Pons (tissue), 1 donor: ENCODE measurements around the gene TPM4.
A peak's percentile ranks its signal among the peaks of the same experiment; 100 is the strongest.
"Not testable (repeated sequence)": the region's sequence is repeated elsewhere in the genome, so short reads cannot be mapped to it uniquely, and the experiment has no call there.

Source experiments
- DNase-seq: peaks from one replicate; pipeline ENCODE4 v3.0.0-alpha.2; 2016; ENCODE audit warnings: low spot score

Gene TPM4

DNA sequence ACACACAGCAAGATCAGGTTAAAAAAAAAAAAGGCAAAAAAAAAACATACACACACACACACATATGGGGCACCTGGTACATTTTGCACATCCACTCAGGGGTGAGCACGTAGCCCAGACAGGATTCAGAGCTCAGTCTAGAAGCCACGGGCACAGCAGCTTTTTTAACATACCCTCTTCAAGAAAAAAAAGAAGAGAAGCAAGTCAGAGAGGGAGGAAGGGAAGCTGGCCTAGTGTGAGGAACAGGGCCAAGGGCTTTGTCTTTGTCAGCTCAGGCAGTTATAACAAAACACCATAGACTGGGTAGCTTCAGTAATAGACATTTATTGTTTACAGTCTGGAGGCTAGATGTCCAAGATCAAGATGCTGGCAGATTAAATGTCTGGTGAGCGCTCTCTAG is 2.3 kb upstream of the TPM4 start:
- DNase-seq = peak; percentile 83

DNA sequence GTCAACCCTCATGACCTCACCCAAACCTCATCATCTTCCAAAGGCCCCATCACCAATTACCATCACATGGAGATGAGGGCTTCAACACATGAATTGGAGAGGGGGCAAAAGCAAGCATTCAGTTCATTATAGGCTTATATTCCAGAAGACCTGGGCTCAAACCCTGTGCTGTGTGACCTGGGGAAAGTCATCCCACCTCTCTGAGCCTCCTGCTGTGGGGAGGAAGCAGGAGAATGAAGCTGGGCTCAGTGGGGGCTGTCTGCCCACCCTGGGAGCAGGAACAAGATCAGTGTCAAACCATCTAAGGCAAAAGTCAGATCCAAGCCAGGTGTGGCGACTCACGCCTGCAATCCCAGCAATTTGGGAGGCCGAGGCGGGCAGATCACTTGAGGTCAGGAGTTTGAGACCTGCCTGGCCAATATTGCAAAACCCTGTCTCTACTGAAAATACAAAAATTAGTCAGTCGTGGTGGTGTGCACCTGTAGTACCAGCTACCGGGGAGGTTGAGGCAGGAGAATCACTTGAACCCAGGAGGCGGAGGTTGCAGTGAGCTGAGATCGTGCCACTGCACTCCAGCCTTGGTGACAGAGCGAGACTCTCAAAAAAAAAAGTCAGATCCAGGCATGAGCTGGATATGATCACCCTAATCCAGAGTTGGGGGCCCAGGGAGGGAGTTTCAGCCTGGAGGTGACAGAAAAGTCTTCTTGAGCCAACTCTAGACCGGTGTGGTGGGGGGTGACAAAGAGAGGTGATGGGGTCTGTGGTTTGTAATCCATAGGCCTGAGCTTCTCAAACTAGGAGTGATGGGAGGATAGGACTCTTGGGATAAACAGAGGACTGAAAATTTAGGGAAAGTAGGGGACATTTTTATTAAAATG is 1.6 kb upstream of the TPM4 start:
- no peak for DNase-seq

GRCh38 chr19:16075430-16076153 is 703 bp upstream of the TPM4 start:
- DNase-seq = no peak

DNA sequence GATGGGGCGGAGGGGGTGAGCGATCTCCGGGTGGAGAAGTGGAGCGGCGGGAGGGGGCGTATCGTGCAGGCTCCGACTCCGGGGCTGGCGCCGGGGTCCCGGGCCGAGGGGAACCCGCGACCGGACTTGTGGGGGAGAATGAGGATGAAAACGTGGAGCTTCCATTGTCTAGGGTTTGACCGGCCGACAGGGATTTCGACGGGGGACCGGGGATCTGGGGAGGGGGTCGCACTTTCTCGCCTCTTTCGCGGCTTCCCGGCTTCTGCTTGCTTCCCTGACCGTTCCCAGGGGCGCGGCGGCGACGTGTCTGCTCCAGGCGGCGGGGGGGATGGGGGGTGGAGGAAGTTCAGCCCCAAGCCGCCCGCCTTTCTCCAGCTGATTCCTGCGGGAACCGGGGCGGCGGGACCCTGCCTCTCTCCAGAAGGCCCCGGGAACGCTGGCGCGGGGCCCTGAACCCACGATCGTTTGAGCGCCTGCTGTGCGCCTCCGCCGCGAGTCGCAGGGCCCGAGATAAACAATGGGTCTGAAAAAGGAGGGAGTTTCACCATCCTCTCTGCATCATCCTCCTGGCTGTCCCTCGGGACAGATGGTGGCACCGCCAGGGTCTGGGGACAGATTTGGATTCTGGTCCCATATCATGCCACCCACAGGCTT is 790 bp downstream of the TPM4 start:
- peak; percentile 26 for DNase-seq

DNA sequence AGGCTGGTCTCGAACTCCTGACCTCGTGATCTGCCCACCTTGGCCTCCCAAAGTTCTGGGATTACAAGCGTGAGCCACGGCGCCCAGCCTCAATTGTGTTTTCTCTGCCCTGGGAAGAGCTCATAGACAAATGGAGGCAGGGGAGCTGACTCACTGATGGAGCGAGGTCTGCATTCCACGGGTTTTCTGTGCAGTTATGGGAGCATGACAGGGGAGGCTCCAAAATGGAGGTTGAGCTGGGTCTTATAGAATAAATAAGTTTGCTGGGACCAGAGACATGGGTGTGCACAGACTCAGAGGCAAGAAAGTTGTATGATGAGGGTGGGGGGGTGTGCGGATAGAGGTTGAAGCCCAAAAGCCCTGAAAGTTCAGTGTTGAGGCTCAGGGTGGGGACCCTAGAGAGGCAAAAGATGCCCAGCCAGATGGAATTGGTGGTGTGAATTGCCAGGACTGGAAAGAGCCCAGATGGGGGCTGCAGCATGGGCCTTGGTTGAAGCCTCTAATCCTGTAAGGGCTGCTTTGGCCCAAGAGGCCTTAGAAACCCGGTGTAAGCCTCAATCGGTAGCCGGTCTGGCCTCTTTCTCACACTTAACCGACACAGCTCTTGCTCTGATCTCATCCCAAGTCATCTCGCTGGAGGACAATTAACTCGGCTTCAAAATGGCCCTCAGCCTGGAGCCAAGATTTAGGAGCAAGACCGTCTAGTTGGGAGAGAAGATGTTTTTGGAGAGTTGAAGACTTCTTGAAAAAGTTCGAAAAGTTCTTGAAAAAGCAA is 1.9 kb downstream of the TPM4 start:
- peak; percentile 50 for DNase-seq

DNA sequence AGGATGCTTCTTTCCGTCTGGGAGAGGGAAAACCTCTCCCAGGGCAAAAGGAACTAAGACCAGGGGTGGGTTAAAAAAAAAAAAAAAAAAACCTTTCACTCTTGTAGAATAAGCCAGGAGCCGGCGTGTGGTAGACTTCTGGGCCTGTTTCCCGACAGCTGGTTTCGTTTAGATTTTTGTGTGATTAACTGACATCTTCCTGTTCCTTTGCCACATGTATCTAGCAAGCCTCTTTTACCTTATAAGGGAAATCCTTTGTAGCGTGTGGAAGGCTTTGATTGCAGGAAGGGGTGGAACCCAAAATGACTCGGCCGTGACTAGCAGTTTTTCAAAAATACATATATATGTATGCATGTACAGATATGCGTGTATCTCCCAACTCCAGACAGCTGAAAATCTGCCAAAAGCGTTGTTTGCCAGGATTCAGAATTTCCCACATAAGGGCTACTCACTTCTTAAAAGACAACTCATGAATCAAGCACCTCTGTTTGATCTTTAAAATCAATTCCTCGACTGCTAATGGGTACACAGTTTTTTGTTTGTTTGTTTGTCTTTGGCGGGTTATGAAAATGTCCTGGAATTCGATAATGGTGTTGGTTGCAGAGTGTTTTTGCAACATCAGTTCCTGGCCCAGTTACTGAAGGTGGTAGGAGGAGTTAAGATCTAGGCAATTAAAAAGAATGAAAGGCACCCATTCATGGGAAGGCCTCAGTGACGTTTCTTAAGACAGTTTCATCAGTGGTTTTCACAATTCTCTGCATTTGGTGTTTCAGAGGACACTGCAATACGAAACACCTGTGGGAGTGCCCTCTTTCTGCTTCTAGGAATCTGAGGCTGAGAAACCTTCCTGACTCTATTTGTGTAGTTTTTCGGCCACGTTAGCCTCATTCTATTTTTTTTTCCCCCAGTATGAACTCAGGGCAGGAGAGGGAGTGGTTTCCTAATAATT is 2.7 kb downstream of the TPM4 start:
- DNase-seq = peak; percentile 77

- no peak for DNase-seq
These were observed 7.9 kb downstream of the TPM4 start for GRCh38 chr19:16084067-16084685.

DNA sequence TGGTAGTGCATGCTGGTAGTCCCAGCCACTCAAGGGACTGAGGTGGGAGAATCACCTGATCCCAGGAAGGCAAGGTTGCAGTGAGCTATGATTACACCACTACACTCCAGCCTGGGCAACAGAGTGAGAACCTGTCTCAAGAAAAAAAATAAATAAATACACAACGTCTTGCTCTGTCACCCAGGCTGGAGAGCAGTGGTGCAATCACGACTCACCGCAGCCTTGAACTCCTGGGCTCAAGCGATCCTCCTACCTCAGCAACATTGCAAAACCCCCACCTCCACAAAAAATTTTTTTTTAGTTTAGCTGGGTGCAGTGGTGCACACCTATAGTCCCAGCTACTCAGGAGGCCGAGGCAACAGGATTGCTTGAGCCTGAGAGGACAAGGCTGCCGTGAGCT is 8.8 kb downstream of the TPM4 start:
- DNase-seq = no peak

- not testable (repeated sequence) for DNase-seq
These were observed 11.1 kb downstream of the TPM4 start for GRCh38 chr19:16087404-16087803.

DNA sequence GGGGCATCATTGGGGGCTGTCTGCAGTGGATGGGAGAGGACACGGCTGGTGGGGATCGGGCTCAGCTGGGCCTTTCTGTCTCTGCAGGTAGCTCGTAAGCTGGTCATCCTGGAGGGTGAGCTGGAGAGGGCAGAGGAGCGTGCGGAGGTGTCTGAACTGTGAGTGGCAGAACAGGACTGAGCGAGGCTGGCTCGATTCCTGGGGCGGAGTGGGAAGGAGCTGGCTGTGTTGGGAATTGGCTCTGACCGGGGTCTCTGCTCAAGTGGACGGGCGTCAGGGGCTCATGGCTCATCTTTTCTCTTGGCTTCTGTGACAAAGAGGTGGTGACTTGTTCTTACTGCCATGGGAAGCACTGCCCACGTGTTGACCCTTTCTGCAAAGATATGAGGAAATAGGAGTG is 11.6 kb downstream of the TPM4 start:
- no peak for DNase-seq

DNA sequence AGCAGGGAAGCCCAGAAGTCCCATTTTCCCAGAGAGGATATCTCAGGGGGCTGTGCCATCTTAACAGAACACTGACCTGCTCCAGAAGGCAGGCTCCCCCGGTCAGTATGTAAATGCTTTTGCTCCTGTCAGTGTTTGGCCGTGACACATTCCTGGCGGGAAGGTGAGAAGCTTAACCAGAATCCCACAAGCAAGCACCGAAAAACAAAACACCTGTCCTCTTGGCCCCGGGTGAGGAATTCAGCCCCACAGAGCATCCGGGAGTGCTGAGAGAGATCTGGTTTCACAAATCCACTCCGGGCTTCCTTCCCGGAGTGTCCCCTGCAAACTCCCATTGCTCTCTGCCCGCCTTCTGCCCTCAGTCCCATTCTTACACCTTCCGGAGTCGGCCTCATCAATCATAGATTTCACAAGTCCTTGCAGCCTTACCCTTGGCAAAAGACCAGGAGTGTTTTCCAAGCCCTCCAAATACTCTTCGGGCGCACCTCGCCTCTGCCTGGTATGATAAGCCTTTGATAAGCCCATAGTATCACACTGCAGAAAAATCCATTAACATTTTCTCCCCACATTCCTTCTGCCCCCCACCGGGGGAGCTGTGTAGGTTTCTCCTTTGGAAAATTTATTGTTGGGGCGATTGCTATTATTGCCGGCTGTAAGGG is 12.2 kb downstream of the TPM4 start:
- no peak for DNase-seq

DNA sequence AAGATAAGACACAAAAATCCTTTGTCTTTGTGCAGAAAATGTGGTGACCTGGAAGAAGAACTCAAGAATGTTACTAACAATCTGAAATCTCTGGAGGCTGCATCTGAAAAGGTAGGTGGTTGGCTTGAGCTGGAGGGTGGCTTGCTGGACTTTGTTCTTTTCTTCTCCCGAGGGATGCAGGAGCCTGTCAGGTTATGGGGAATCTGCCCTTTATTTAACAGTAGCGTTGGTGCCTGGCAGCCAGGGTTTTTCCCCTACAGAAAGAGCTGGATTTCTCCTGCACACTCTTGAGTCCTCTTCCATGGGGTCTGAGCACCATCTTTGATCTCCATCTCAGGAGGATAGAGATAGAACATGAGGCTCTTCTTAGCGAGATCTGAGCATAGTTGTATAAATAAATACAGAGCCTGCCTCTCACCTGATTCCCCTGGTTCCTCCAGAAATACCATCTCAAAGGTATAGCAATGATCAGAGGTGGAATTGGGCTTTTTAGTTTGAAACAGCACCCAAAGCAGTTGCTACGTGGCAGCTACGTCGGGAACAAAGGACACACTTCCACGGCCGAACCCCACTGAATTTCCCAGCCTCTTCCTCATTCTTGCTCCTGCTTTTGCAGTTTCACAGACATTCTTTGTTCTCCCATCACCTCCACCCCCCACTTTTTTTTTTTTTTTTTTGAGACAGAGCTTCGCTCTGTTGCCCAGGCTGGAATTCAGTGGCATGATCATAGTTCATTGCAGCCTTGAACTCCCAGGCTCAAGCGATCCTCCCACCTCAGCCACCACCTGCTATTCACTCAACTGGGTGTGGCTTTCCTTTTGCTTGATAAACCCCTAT is 12.9 kb downstream of the TPM4 start:
- DNase-seq = peak; percentile 38

DNA sequence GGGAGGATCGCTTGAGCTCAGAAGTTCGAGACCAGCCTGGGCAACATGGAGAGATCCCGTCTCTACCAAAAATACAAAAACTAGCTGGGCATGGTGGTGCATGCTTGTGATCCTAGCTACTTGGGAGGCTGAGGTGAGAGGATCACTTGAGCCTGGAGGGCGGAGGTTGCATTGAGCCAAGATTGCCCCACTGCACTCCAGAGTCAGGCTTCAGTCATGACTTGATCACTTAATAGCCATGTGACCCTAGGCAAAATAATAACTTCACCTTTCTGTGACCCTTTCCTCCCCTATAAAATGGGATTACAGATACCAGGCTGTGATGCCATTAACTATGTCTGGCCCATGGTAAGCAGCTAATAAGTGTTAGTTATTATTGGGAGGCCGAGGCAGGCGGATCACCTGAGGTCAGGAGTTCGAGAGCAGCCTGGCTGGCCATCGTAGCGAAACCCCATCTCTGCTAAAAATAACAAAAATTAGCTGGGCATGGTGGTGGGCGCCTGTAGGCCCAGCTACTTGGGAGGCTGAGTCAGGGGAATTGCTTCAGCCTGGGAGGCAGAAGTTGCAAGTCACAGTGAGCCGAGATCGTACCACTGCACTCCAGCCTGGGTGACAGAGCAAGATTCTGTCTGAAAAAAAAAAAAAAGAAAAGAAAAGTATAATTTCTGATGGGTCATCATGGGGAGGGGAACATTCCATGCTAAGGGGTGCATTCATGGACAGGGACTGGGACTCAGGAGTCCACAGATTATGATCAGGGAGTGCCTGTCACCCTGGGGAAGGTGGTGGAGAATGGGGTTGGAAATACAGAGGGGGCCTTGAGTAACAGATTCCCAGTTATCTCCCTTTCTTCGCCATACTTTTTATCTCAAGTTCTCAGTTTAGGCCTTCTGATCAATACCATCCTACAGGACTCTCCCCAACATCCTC is 15.5 kb downstream of the TPM4 start:
- no peak for DNase-seq

DNA sequence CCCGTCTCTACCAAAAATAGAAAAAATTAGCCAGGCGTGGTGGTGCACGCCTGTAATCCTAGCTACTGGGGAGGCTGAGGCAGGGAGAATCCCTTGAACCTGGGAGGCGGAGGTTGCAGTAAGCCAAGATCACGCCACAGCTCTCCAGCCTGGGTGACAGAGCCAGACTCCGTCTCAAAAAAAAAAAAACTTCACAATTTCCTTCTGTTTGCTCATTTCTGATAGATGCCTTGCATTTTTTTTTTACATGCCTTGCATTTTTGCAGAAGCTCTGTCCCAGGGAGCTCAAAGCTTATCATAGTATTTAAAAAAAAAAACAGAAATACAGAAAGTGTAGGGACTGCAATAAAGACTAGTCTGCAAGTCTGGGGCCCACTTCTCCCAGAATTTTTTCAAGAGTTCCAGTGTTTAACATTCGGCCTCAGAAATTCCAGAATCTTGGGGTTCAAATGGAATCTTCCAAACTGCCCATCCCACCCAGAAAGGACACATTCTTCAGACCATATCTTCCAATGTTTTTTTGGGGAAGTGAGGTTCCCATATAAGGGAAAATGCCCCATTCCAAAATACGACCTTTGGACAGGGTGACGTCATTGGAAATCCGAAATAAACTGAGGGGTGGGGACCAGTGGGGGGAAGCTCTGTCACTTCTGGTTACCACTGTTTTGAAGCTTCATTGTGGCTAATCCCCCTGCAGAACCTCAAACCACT is 18.2 kb downstream of the TPM4 start:
- DNase-seq = no peak

GRCh38 chr19:16095071-16095571 is 18.8 kb downstream of the TPM4 start:
- DNase-seq = no peak

DNA sequence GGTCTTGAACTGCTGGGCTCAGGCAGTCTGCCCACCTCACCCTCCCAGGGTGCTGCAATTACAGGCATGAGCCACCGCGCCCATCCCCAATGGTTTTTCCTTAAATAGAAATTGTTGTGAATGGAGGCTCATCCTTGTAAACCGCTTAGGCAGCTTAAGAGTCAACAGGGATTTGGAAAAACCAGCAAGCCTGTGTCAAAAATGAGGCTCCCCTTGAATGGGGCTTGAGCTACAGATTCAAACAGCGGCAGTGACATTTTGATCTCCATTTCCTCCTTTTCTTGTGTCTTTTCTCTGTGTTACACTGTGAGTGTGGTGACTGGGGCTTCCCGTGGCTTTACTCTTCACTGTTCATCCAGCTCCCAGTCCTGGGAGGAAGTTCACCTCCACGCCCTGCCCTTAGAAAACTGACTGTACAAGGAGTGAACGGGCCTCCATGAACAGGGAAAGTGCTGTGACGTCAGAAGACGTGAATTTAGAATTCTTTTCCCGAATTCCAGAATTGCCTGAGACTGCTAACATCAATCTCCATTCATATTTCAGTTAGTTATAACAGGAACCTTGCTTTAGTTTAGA is 20.1 kb downstream of the TPM4 start:
- no peak for DNase-seq

DNA sequence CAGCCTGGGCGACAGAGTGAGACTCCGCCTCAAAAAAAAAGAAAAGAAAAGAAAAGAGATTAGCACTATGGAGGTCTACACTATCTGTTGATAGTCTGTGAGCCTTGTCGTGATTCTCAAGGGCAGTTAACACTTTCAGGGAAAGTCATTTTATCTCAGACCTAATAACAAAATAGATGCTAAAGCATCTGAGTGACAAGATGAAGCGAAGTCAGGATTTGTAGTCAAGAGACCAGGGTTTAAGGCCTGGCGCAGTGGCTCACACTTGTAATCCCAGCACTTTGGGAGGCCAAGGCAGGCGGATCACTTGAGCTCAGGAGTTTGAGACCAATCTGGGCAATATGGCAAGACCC is 22.1 kb downstream of the TPM4 start:
- no peak for DNase-seq
